Astrocyte (in vitro differentiated cells and primary cell): ENCODE measurements around the gene YWHAE. TPM values are rescaled to one million over a fixed set of nuclear protein-coding genes. Genes with fewer than 3 reads are reported as not detected.
A peak's percentile ranks its signal among the peaks of the same experiment; 100 is the strongest.

Source experiments
- DNase-seq: peaks from one replicate; pipeline ENCODE4 v3.0.0-alpha.2; 2010; ENCODE audit warnings: low read depth
- FAIRE-seq: peaks from 2 replicates; lab custom pipeline; 2011; peaks lifted over from hg19 to GRCh38; lab: Jason Lieb, UNC
- H2AFZ ChIP-seq: 2 replicates; pipeline ENCODE4 v1.6.0; 2012; ENCODE audit warnings: low read depth, low read length, inconsistent platforms
- H3K27ac ChIP-seq: 2 replicates; pipeline ENCODE4 v1.5.1; 2011; ENCODE audit warnings: low read depth, low read length, inconsistent platforms
- H3K27me3 ChIP-seq: 2 replicates; pipeline ENCODE4 v1.6.0; 2011; ENCODE audit warnings: low read length, inconsistent platforms; ENCODE audit not compliant: insufficient read depth
- H3K36me3 ChIP-seq: 2 replicates; pipeline ENCODE4 v1.5.1; 2011; ENCODE audit warnings: low read length, inconsistent platforms; ENCODE audit not compliant: insufficient read depth
- H3K4me1 ChIP-seq: 2 replicates; pipeline ENCODE4 v1.5.1; 2011; ENCODE audit warnings: low read length, inconsistent platforms; ENCODE audit not compliant: insufficient read depth
- H3K4me2 ChIP-seq: 2 replicates; pipeline ENCODE4 v1.6.0; 2012; ENCODE audit warnings: low read length, inconsistent platforms
- H3K4me3 ChIP-seq: 2 replicates; pipeline ENCODE4 v1.5.1; 2011; ENCODE audit warnings: low read depth, mild to moderate bottlenecking, low read length, inconsistent platforms; ENCODE audit not compliant: insufficient read depth
- H3K79me2 ChIP-seq: 2 replicates; pipeline ENCODE4 v1.6.0; 2012; ENCODE audit warnings: mild to moderate bottlenecking, low read length, inconsistent platforms; ENCODE audit not compliant: insufficient read depth
- H3K9ac ChIP-seq: 2 replicates; pipeline ENCODE4 v1.6.0; 2012; ENCODE audit warnings: mild to moderate bottlenecking, low read length, inconsistent platforms
- H3K9me3 ChIP-seq: 2 replicates; pipeline ENCODE4 v1.5.1; 2012; ENCODE audit warnings: low read depth, mild to moderate bottlenecking, low read length, inconsistent platforms; ENCODE audit not compliant: insufficient read depth
- H4K20me1 ChIP-seq: 2 replicates; pipeline ENCODE4 v1.6.0; 2012; ENCODE audit warnings: low read length, inconsistent platforms; ENCODE audit not compliant: insufficient read depth
- H3K27ac Mint-ChIP-seq: one replicate; pipeline ENCODE4 v1.8.0; 2021; ENCODE audit warnings: mild to moderate bottlenecking, mixed read lengths; ENCODE audit not compliant: unreplicated experiment
- H3K27me3 Mint-ChIP-seq: one replicate; pipeline ENCODE4 v1.8.0; 2021; ENCODE audit warnings: low read depth, mixed read lengths; ENCODE audit not compliant: unreplicated experiment
- H3K36me3 Mint-ChIP-seq: one replicate; pipeline ENCODE4 v1.8.0; 2021; ENCODE audit warnings: low read depth, mixed read lengths; ENCODE audit not compliant: unreplicated experiment
- H3K4me1 Mint-ChIP-seq: one replicate; pipeline ENCODE4 v1.8.0; 2021; ENCODE audit warnings: low read depth, mixed read lengths; ENCODE audit not compliant: unreplicated experiment
- H3K4me3 Mint-ChIP-seq: one replicate; pipeline ENCODE4 v1.8.0; 2021; ENCODE audit warnings: mild to moderate bottlenecking, moderate library complexity, mixed read lengths; ENCODE audit not compliant: unreplicated experiment
- H3K9me3 Mint-ChIP-seq: one replicate; pipeline ENCODE4 v1.8.0; 2021; ENCODE audit warnings: mild to moderate bottlenecking, mixed read lengths; ENCODE audit not compliant: unreplicated experiment
- EZH2 ChIP-seq: IDR thresholded peaks from 2 replicates; pipeline ENCODE4 v1.6.1; 2012; ENCODE audit warnings: mild to moderate bottlenecking, low read length, inconsistent platforms; ENCODE audit not compliant: insufficient read depth
- total RNA-seq: library from RNA; stranded (reverse); gene quantifications from 2 replicates; pipeline ENCODE4 v1.2.1, GENCODE V29; 2021
- TF ChIP-seq, protein P1 (sequence below): IDR thresholded peaks from 2 replicates; pipeline ENCODE4 v1.5.1; 2011; ENCODE audit warnings: low read depth, mild to moderate bottlenecking, inconsistent platforms, low read length, moderate library complexity; ENCODE audit not compliant: insufficient read depth

YWHAE gene
- total RNA-seq, 1 donor from 2014 or later = 771 TPM

DNA sequence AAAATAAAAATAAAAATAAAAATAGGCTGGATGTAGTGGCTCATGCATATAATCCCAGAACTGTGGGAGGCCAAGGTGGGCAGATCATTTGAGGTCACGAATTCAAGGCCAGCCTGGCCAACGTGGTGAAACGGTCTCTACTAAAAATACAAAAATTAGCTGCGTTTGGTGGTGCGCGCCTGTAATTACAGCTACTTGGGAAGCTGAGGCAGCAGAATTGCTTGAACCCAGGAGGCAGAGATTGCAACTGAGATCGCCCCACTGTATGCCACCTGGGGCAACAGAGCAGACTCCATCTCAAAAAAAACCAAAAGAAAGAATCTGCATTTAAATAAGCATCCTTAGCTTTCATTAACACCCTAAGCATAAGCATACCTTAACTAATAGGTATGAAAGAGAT is 33.8 kb downstream of the YWHAE start:
- Histone ChIP-seq H4K20me1 (peaks cover 100% of the 10 kb centered on the region), H3K4me3 (no peak overlapping the region), H3K27me3 (no peaks in the 10 kb centered on the region), H3K9ac (peak overlapping the region; percentile 4), H2AFZ (no peak overlapping the region), H3K79me2 (peaks cover 100% of the 10 kb centered on the region), H3K9me3 (no peaks in the 10 kb centered on the region), H3K4me1 (peaks cover 22% of the 10 kb centered on the region), H3K4me2 (peak overlapping the region; percentile 59), H3K27ac (peak overlapping the region; percentile 59), H3K36me3 (peaks cover 6% of the 10 kb centered on the region)
- H3K4me1 Mint-ChIP-seq = peaks cover 41% of the 10 kb centered on the region
- no peaks in the 10 kb centered on the region for H3K9me3 Mint-ChIP-seq
- FAIRE-seq (no peak), DNase-seq (no peak)
- peaks cover 9% of the 10 kb centered on the region for H3K36me3 Mint-ChIP-seq
- no peak overlapping the region for H3K4me3 Mint-ChIP-seq
- TF ChIP-seq, protein P1, sequence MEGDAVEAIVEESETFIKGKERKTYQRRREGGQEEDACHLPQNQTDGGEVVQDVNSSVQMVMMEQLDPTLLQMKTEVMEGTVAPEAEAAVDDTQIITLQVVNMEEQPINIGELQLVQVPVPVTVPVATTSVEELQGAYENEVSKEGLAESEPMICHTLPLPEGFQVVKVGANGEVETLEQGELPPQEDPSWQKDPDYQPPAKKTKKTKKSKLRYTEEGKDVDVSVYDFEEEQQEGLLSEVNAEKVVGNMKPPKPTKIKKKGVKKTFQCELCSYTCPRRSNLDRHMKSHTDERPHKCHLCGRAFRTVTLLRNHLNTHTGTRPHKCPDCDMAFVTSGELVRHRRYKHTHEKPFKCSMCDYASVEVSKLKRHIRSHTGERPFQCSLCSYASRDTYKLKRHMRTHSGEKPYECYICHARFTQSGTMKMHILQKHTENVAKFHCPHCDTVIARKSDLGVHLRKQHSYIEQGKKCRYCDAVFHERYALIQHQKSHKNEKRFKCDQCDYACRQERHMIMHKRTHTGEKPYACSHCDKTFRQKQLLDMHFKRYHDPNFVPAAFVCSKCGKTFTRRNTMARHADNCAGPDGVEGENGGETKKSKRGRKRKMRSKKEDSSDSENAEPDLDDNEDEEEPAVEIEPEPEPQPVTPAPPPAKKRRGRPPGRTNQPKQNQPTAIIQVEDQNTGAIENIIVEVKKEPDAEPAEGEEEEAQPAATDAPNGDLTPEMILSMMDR = no peak
- no peak for TF ChIP-seq EZH2
- no peaks in the 10 kb centered on the region for H3K27me3 Mint-ChIP-seq
- peak overlapping the region; percentile 69 for H3K27ac Mint-ChIP-seq

DNA sequence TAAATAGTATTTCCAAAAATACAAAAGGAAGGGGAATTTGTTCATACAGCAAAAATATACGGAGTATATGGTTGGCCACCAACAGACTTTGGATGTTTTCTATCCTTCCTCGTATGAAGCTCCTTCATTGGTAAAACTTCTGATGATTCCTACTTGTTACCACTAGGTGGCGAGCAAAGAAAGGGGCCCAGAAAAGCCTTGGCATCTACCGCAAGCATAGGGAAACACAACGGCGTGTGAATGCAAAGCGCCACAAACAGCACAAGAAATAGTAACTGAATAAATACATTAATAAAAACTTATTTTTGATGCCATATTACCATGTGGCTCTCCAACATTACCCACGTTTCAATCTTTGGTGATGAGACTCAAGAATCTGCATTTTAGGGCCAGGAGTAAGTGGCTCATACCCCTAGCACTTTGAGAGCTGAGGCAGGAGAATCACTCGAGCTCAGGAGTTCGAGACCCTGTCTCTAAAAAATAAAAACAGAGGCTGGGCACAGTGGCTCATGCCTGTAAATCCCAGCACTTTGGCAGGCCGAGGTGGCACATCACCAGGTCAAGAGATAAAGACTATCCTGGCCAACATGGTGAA is 34.5 kb downstream of the YWHAE start:
- Histone ChIP-seq H4K20me1 (peaks cover 100% of the 10 kb centered on the region), H3K79me2 (peaks cover 100% of the 10 kb centered on the region), H3K27me3 (no peaks in the 10 kb centered on the region), H3K9ac (no peak overlapping the region), H3K36me3 (peaks cover 10% of the 10 kb centered on the region), H3K4me3 (no peak overlapping the region), H3K9me3 (no peaks in the 10 kb centered on the region), H2AFZ (no peak overlapping the region), H3K4me2 (peak overlapping the region; percentile 15), H3K27ac (peak overlapping the region; percentile 36), H3K4me1 (peaks cover 27% of the 10 kb centered on the region)
- H3K4me1 Mint-ChIP-seq = peaks cover 43% of the 10 kb centered on the region
- no peaks in the 10 kb centered on the region for H3K27me3 Mint-ChIP-seq
- H3K36me3 Mint-ChIP-seq = peaks cover 12% of the 10 kb centered on the region
- H3K9me3 Mint-ChIP-seq = no peaks in the 10 kb centered on the region
- peak; percentile 59 for DNase-seq
- peak overlapping the region; percentile 62 for H3K27ac Mint-ChIP-seq
- H3K4me3 Mint-ChIP-seq = no peak overlapping the region
- no peak for TF ChIP-seq EZH2
- TF ChIP-seq, protein P1 = peak; percentile 95
- FAIRE-seq = no peak

DNA sequence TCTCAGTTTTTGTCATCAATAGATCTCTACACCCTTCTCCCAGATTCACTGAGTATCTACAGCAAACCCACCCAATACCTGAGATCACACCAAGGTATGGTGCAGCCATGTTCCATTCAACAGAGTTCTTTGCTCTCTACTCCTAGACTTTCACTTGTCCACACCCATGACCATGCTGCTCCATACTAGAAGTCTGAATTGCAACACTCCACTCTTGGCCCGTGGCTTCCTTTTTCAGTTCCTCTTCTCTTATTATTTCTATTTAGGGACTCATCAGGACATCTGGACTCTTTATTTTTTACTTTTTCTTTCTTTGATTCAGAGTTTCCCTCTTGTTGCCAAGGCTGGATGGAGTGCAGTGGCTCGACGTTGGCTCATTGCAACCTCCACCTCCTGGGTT is 37.1 kb downstream of the YWHAE start:
- H3K36me3 ChIP-seq = peaks cover 17% of the 10 kb centered on the region
- H3K9me3 ChIP-seq = no peaks in the 10 kb centered on the region
- peak overlapping the region; percentile 5 for H3K4me2 ChIP-seq
- no peaks in the 10 kb centered on the region for H3K27me3 Mint-ChIP-seq
- H3K79me2 ChIP-seq = peaks cover 98% of the 10 kb centered on the region
- H3K4me1 Mint-ChIP-seq = peaks cover 46% of the 10 kb centered on the region
- no peaks in the 10 kb centered on the region for H3K27me3 ChIP-seq
- H3K4me3 Mint-ChIP-seq = no peak overlapping the region
- no peak overlapping the region for H3K4me3 ChIP-seq
- no peak overlapping the region for H2AFZ ChIP-seq
- H3K27ac Mint-ChIP-seq = no peak overlapping the region
- peaks cover 30% of the 10 kb centered on the region for H3K4me1 ChIP-seq
- DNase-seq (no peak), FAIRE-seq (no peak)
- TF ChIP-seq EZH2 = no peak
- TF ChIP-seq, protein P1 = no peak
- no peaks in the 10 kb centered on the region for H3K9me3 Mint-ChIP-seq
- peaks cover 12% of the 10 kb centered on the region for H3K36me3 Mint-ChIP-seq
- H3K27ac ChIP-seq = no peak overlapping the region
- H4K20me1 ChIP-seq = peaks cover 97% of the 10 kb centered on the region
- H3K9ac ChIP-seq = no peak overlapping the region
